GM15510 (cell line): Measurements from ENCODE around the gene SPPL2B.

Experiments used
- POLR2A ChIP-seq: IDR thresholded peaks from 3 replicates; pipeline ENCODE4 v1.6.1; 2011; ENCODE audit warnings: borderline replicate concordance; ENCODE audit not compliant: insufficient read length; ENCODE audit errors: extremely low read depth

SPPL2B gene

DNA sequence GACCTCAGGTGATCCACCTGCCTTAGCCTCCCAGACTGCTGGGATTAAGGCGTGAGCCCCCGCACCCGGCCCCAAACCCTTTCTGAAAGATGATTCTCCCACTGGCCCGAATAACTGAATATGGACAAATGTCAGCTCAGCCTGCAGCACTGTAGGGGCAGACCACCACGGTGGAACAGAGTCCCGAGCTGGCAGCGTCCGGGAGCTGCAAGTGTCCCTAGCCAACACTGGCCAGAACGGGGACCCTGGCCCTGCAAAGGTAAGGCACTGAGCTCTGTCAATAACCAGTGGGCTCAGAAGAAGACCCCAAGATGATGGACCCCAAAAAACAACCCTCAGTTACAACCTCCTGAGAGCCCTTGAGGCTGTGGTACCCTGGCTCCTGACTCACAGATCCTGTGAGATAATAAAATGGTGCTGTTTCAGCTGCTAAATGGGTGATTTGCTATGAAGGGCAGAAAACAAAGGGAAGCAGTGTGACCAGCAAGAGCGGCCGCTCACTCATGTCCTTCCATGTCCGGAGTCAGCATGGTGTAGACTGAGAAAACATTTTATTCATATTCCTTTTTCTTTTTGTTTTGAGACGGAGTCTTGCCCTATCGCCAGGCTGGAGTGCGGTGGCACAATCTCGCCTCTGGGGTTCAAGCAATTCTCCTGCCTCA, 1.7 kb upstream of the SPPL2B start:
- TF ChIP-seq POLR2A = no peak

DNA sequence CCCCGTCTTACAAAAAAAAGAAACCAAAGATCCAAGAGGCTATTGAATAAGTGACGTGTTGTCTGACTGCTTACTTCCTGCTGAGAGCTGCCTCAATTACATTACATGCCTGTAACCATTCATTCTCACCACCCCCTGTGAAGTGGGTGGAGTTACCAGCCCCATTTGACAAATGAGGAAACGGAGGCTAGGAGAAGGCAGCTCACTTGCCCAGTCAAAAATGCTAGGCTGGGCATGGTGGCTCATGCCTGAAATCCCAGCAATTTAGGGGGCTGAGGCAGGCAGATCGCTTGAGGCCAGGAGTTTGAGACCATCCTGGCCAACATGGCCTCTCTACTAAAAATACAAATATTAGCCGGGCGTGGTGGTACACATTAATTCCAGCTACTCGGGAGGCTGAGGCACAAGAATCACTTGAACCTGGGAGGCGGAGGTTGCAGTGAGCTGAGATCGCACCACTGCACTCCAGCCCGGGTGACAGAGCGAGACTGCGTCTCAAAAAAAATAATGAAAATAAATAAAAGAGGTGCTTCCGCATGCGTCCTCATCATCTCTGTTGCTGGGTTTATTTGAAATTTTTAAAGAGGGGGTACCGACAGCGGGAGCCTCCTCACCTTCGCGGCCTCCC, 597 bp upstream of the SPPL2B start:
- peak; percentile 31 for TF ChIP-seq POLR2A

DNA sequence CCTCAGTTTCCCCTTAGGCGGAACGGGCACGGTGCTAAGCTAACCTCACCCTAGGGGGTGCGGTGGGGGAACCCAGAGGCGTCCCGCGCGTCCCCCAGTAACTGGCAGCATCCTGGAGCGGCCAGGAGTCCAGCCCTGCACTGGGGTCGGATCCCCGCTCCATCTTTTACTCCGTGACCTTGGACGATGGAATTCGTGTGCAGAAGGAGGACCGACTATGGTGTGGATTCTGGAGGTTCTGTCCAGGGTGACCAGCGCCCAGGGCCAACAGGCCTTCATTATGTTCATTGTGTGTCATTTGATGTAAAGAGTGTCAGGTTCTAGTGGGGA, 630 bp downstream of the SPPL2B start:
- TF ChIP-seq POLR2A = no peak

DNA sequence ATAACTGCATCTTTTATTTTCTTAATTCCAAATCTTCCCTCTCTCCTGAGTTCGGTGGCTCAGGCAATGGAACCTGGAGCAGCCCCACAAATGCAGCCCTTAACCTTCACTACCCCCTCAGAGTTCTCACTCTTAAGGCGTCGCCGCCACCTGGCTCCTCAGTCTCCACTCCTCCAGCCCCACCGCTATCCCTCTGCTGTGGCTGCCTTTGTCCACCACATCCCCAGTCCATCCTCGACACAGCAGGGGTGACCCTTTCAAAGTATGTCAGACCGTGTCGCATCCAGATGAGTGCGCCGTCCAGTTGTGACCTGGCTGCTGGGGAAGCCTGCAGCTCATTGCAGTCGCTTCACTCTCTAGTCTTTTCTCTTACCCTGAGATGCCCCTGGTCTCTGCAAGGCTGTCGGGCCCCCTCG, 1.0 kb downstream of the SPPL2B start:
- TF ChIP-seq POLR2A = no peak

DNA sequence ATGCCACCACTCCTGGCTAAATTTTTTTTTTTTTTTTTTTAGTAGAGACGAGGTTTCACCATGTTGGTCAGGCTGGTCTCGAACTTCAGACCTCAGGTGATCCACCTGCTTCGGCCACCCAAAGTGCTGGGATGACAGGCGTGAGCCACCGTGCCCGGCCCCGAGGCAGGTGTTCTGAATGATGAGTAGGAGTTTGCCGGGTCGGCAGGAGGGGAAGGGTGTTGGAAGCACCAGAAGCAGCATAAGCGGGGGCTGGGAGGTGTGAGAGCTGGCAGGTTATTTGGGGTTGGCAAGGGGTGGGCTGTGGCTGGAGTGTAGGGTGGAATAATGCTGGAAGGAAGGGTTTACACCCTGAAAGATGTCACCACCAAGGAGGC, 1.8 kb downstream of the SPPL2B start:
- TF ChIP-seq POLR2A = no peak

DNA sequence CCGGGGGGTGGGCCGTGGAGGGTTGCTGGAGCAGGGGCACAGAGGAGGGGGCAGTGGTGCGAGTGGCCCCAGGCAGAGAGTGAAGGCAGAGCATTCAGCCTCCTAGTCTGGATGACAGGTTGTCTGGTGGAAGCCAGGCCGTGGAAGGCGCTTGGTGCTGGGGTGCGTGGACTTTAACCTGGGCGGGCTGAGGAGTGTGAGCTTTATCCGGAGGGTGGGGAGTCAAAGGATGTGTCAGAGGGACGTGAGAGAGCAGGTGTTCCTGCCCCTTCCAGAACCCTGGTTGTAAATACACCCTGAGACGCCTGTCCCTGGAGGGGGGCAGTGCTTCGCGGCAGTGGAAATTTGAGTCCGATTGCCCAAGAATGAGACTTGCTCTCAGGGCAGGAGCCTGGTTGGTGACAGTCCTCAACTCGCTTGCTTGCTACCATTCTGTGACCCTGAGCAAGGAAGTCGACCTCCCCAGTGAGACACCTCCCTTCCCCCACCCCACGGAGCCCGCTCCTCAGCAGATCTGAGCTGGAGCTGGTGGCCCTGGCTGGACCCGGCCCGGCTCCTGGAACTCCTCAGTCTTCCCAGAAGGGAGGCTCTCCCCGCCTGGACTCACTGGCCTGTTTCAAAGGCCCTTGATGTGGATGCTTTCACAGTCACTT, 2.3 kb downstream of the SPPL2B start:
- TF ChIP-seq POLR2A = no peak

DNA sequence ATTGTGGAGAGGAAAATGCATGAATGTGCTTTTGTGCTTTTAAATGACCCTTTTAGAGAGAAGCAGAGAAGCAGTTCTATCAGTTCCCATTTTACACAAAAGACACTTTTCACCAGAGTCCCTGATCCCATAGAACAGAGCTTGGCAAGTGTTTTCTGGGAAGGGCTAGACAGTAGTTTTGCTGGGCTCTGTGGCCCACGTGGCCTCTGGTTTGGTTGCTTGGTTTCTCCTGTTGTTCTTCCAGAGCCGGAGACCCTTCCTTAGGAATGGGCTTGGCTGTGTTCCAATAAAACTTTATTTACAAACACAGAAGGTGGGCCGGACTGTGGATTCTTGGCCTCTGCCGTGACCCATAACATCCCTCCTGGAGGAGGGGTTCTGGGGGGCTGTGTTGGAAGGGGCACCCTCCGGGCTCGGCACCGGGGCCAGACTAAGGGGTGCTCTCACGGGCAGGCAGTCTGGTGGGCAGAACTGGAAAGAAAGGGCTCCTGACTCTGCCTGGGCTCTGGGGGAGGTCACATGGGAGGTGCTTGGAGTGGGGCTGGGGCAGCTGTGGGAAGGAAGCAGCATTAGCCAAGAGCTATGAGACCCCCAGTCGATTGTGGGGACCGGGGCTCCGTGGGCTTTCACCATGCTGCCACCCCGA, 3.2 kb downstream of the SPPL2B start:
- TF ChIP-seq POLR2A = no peak

DNA sequence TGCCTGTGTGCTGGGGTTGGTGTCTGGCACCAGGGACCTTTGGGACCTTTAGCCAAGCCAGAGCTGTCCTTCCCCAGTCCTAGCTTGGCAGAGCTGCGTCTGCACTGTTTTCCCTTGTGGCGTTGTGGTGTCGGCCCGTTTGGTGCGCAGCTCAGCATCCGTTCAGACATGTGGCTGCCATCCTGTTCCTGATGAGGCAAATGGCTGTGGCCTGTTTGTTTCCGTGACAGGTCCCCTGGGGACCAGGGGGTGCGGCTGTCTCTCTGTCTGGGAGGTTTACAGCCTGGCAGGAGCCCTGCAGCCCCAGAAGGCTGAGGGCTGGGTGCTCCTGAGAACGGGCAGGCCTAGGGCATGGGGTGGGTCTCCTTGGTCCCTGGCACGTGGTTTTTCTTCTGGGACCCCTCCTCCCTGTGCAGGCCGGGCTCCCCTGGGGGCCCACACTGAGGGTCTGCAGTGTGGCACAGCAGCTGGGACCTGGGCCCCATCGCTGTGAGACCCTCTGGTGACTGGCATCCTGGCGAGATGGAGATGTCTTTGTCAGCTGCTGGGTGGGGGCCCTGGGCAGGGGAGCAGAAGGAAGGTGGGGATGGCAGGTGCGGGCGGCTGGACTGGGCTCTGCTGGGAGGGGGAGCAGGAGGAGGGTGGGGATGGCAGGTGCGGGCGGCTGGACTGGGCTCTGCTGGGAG, 4.0 kb downstream of the SPPL2B start:
- peak; percentile 36 for TF ChIP-seq POLR2A

DNA sequence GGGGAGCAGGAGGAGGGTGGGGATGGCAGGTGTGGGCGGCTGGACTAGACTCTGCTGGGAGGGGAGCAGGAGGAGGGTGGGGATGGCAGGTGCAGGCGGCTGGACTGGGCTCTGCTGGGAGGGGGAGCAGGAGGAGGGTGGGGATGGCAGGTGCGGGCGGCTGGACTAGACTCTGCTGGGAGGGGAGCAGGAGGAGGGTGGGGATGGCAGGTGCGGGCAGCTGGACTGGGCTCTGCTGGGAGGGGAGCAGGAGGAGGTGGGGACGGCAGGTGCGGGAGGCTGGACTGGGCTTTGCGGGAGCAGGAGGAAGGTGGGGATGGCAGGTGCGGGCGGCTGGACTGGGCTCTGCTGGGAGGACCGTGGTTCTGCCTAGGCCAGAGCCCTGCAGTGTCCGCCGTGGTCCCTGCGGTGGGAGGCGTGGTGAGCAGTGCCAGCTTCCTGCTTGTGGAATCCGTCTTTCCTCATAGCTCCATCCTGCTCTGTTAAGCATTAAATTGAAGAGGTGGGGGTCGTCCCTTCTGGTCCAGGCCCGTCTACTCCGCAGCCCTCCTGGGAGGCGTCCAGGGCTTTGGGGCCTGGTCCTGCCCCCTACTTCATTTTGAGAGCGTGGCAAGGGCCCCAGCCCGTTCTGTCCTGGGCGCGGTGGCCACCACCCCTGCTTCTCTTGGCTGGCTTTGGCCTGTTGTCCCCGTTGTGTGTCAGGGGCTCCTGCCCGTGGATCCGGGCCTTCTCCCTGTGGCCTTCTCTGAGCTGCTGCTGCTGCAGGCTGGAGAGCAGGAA, 4.7 kb downstream of the SPPL2B start:
- TF ChIP-seq POLR2A = no peak

DNA sequence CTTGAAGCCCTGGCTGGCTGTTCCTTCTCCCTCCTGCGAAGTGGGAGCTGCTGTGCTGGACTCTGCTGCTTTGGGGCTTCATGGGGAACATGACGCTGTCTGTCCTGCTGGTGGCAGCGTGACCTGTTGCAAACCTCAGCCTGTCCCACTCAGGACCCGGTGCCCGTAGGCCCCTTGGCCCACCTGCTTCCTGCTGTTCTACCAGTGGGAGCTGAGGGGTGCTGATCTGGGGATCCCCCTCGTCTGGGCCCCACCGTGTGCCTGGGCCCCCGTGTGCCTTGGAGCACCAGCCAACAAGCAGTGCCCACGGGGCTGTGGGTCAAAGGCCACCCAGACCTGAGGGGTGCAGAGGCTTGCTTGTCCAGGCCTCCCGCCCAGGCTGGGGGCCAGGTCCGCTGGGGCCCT, 5.3 kb downstream of the SPPL2B start:
- TF ChIP-seq POLR2A = no peak

DNA sequence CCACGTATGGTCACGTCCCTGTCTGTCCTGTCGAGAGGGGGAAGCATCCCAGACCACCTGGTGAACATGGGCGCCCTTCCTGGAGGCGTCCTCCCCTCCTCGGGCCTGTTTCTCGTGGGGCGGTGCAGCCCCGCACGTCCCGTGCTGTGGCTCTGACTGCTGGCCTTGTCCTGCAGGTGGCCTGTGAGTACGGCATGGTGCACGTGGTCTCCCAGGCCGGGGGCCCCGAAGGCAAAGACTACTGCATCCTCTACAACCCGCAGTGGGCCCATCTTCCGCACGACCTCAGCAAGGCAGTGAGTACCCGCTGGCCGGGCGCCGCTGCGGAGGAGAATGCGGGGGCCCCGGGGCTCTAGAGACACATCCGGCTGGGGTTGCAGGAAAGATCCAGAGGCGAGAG, 5.9 kb downstream of the SPPL2B start:
- TF ChIP-seq POLR2A = no peak

DNA sequence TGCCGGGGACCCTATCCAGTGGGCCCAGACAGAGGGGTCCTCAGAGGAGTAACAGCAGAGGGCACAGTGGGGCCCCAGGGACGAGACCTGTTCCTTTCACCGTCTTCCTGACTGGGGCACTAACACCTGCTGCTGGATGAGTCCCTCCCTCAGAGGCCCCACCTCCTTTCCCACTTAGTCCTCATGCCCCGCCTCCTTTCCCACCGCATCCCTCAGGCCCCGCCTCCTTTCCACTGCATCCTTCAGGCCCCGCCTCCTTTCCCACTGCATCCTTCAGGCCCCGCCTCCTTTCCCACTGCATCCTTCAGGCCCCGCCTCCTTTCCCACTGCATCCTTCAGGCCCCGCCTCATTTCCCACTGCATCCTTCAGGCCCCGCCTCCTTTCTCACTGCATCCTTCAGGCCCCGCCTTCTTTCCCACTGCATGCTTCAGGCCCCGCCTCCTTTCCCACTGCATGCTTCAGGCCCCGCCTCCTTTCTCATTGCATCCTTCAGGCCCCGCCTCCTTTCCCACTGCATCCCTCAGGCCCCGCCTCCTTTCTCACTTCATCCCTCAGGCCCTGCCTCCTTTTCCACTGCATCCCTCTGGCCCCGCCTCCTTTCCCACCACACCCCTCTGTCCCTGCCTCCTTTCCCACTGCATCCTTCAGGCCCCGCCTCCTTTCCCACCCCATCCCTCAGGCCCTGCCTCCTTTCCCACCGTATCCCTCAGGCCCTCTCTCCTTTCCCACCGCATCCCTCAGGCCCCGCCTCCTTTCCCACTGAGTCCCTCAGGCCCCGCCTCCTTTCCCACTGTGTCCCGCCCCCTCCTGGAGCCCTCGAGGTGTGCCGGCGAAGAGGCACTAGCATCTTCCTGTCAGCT, 6.7 kb downstream of the SPPL2B start:
- no peak for TF ChIP-seq POLR2A

DNA sequence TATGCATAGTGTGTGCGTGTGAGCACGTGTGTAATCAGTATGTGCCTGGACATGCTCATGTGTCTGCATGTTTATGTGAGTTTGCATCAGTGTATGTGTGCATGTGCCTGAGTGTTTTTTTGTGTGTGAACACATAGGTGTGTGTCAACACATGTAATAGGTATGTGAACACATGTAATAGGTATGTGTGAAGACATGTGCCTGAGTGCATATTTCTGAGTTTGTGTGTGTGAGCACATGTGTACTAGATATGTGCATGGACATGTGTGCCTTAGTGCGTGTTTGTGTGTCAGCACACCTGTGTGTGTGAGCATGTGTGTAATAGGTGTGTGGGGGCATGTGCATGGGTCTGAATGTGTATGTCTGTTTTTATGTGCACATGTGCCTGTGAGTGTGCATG, 7.4 kb downstream of the SPPL2B start:
- no peak for TF ChIP-seq POLR2A
